ENCODE results near the gene AMFR.
A peak's percentile ranks its signal among the peaks of the same experiment; 100 is the strongest.

AMFR gene

GRCh38 chr16:56425439-56425832 is at the start of gene AMFR:
AMFR (minus strand) TSS chr16:56425545; CDS start chr16:56425327, 218 bp downstream.
- TF ChIP-seq ZFX (IDR thresholded peaks at IDR 0.05; ENCODE audit: borderline replicate concordance) = no peak
- TF ChIP-seq, protein P1, sequence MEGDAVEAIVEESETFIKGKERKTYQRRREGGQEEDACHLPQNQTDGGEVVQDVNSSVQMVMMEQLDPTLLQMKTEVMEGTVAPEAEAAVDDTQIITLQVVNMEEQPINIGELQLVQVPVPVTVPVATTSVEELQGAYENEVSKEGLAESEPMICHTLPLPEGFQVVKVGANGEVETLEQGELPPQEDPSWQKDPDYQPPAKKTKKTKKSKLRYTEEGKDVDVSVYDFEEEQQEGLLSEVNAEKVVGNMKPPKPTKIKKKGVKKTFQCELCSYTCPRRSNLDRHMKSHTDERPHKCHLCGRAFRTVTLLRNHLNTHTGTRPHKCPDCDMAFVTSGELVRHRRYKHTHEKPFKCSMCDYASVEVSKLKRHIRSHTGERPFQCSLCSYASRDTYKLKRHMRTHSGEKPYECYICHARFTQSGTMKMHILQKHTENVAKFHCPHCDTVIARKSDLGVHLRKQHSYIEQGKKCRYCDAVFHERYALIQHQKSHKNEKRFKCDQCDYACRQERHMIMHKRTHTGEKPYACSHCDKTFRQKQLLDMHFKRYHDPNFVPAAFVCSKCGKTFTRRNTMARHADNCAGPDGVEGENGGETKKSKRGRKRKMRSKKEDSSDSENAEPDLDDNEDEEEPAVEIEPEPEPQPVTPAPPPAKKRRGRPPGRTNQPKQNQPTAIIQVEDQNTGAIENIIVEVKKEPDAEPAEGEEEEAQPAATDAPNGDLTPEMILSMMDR (IDR thresholded peaks at IDR 0.05) = peak; percentile 74
- H3K27ac ChIP-seq = peak within 1 kb of the TSS; percentile 72

- TF ChIP-seq, protein P1 (IDR thresholded peaks at IDR 0.05) = no peak
- no peak for TF ChIP-seq ZFX (IDR thresholded peaks at IDR 0.05; ENCODE audit: borderline replicate concordance)
- H3K27ac ChIP-seq = no peak overlapping the region
Observed at GRCh38 chr16:56470666-56471065, 45.3 kb upstream of the AMFR start.

GRCh38 chr16:56470232-56470631 is 44.9 kb upstream of the AMFR start:
- H3K27ac ChIP-seq = no peak overlapping the region
- TF ChIP-seq, protein P1 (IDR thresholded peaks at IDR 0.05) = no peak

GRCh38 chr16:56469748-56470147 is 44.4 kb upstream of the AMFR start:
- TF ChIP-seq, protein P1 (IDR thresholded peaks at IDR 0.05) = no peak
- no peak for TF ChIP-seq ZFX (IDR thresholded peaks at IDR 0.05; ENCODE audit: borderline replicate concordance)

GRCh38 chr16:56468800-56469199 is 43.5 kb upstream of the AMFR start:
- H3K27ac ChIP-seq = no peak overlapping the region
- no peak for TF ChIP-seq ZFX (IDR thresholded peaks at IDR 0.05; ENCODE audit: borderline replicate concordance)
- TF ChIP-seq, protein P1 (IDR thresholded peaks at IDR 0.05) = no peak

More at GRCh38 chr16:56469748-56470147, 44.4 kb upstream of the AMFR start:
- H3K27ac ChIP-seq = no peak overlapping the region

- no peak for TF ChIP-seq ZFX (IDR thresholded peaks at IDR 0.05; ENCODE audit: borderline replicate concordance)
- TF ChIP-seq, protein P1 (IDR thresholded peaks at IDR 0.05) = no peak
Observed at GRCh38 chr16:56466344-56466743, 41.0 kb upstream of the AMFR start.

DNA sequence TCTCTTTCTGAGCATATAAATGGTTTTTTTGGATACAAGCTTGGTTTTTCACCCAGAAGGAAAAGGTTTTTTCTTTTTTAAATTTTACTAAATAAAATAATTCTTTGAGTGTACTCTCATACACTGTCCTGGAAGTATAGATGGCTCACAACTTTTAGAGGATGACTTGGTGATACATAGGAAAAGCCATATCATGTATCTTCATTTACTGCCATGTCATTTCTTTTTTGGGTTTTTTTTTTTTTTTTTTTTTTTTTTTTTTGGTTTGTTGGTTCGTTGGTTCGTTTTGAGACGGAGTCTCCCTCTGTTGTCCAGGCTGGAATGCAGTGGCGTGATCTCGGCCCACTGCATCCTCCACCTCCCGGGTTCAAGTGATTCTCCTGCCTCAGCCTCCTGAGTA is 37.8 kb upstream of the AMFR start:
- no peak overlapping the region for H3K27ac ChIP-seq
- TF ChIP-seq ZFX (IDR thresholded peaks at IDR 0.05; ENCODE audit: borderline replicate concordance) = no peak

More at GRCh38 chr16:56466344-56466743, 41.0 kb upstream of the AMFR start:
- no peak overlapping the region for H3K27ac ChIP-seq

Measured in 22Rv1 (cell line).